Nephron progenitor cell (in vitro differentiated cells): ENCODE measurements around the gene ZNF492.

Experiments used
- DNase-seq: peaks from one replicate; pipeline ENCODE4 v3.0.0; 2021
- H3K27ac Mint-ChIP-seq: 2 replicates; pipeline ENCODE4 v1.8.0; 2021; ENCODE audit warnings: mild to moderate bottlenecking, moderate library complexity, mixed read lengths
- H3K27me3 Mint-ChIP-seq: 2 replicates; pipeline ENCODE4 v1.8.0; 2021; ENCODE audit warnings: mild to moderate bottlenecking, low read depth, mixed read lengths; ENCODE audit not compliant: poor library complexity
- H3K36me3 Mint-ChIP-seq: 2 replicates; pipeline ENCODE4 v1.8.0; 2021; ENCODE audit warnings: low read depth, mixed read lengths
- H3K4me1 Mint-ChIP-seq: 2 replicates; pipeline ENCODE4 v1.8.0; 2021; ENCODE audit warnings: mixed read lengths
- H3K4me3 Mint-ChIP-seq: 2 replicates; pipeline ENCODE4 v1.8.0; 2021; ENCODE audit warnings: mild to moderate bottlenecking, moderate library complexity, mixed read lengths
- H3K9me3 Mint-ChIP-seq: 2 replicates; pipeline ENCODE4 v1.8.0; 2021; ENCODE audit warnings: mild to moderate bottlenecking, moderate library complexity, mixed read lengths
- TF ChIP-seq, protein P1 (sequence below): fragments of 200-600 bp; sonication (generic); IDR thresholded peaks from 2 replicates; pipeline ENCODE4 v1.5.0; 2021; ENCODE audit warnings: antibody characterized with exemption

Gene ZNF492

DNA sequence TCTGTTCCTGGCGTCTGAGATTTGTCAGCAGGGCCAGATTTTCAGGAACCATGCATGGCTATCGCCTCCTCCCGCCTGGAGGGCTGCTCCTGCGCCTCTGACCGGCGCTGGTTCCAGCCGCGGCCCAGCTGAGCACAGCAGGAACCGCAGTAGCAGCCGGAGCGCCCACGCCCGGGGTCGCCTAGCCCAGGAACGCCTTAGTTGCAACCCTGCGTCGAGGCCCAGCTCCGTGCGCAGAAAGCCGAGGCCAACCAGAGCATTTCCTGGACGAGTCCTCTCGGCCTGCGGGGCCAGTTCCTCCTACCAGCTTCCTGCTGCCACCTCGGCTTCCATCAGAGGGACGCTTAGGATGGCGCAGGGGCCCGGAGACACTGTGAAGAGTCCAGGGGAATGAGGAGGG is 74.9 kb downstream of the ZNF492 start:
- H3K27me3 Mint-ChIP-seq: no peaks in the 10 kb centered on the region
- no peaks in the 10 kb centered on the region for H3K4me1 Mint-ChIP-seq
- TF ChIP-seq, protein P1, sequence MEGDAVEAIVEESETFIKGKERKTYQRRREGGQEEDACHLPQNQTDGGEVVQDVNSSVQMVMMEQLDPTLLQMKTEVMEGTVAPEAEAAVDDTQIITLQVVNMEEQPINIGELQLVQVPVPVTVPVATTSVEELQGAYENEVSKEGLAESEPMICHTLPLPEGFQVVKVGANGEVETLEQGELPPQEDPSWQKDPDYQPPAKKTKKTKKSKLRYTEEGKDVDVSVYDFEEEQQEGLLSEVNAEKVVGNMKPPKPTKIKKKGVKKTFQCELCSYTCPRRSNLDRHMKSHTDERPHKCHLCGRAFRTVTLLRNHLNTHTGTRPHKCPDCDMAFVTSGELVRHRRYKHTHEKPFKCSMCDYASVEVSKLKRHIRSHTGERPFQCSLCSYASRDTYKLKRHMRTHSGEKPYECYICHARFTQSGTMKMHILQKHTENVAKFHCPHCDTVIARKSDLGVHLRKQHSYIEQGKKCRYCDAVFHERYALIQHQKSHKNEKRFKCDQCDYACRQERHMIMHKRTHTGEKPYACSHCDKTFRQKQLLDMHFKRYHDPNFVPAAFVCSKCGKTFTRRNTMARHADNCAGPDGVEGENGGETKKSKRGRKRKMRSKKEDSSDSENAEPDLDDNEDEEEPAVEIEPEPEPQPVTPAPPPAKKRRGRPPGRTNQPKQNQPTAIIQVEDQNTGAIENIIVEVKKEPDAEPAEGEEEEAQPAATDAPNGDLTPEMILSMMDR: no peak
- no peak overlapping the region for H3K27ac Mint-ChIP-seq
- H3K9me3 Mint-ChIP-seq: peaks cover 71% of the 10 kb centered on the region
- H3K36me3 Mint-ChIP-seq: no peaks in the 10 kb centered on the region
- H3K4me3 Mint-ChIP-seq: no peak overlapping the region
- DNase-seq: no peak
